Gastroesophageal sphincter (tissue), 4 donors: ENCODE data around the gene LRP1B. TPM values are rescaled to one million over a fixed set of nuclear protein-coding genes. Genes with fewer than 3 reads are reported as not detected.

Source experiments
- ATAC-seq: fragments of 150-250 bp; one replicate; pipeline ENCODE4 v1.9.1; 2016; ENCODE audit warnings: mild to moderate bottlenecking, moderate library complexity
- H3K27ac ChIP-seq, 4 donors: fragments of 200-600 bp; sonication (generic) in 3 of 4; 1 replicate in 3 of 4; 2 replicates in 1 of 4; pipeline ENCODE4 v1.5.1; 2016 to 2019
- H3K27me3 ChIP-seq: fragments of 200-600 bp; sonication (generic); one replicate; pipeline ENCODE4 v1.5.1; 2019
- H3K36me3 ChIP-seq, 2 donors: fragments of 200-600 bp; sonication (generic); one replicate each; pipeline ENCODE4 v1.5.1; 2019; ENCODE audit warnings: control low read depth in 1 of 2
- H3K4me1 ChIP-seq, 3 donors: fragments of 200-600 bp; sonication (generic); 1 replicate in 2 of 3; 2 replicates in 1 of 3; pipeline ENCODE4 v1.5.1; 2016 to 2019; ENCODE audit warnings: control low read depth in 2 of 3
- H3K4me3 ChIP-seq, 2 donors: fragments of 200-600 bp; sonication (generic); one replicate each; pipeline ENCODE4 v1.5.1; 2019; ENCODE audit warnings: mild to moderate bottlenecking in 1 of 2, moderate library complexity in 1 of 2
- H3K9me3 ChIP-seq, 3 donors: fragments of 200-600 bp; sonication (generic); one replicate each; pipeline ENCODE4 v1.5.1; 2017 to 2019; ENCODE audit warnings: control low read depth in 2 of 3
- EP300 ChIP-seq: sonication (generic); formaldehyde crosslinking; IDR thresholded peaks from one replicate; pipeline ENCODE4 v1.6.1; 2017; ENCODE audit warnings: antibody characterized with exemption, mild to moderate bottlenecking
- POLR2A ChIP-seq, 2 donors: fragments of 450-650 bp; IDR thresholded peaks; one replicate each; pipeline ENCODE4 v1.6.1; 2017; ENCODE audit warnings: antibody characterized with exemption in 2 of 2, mild to moderate bottlenecking in 2 of 2, moderate library complexity in 1 of 2
- POLR2AphosphoS5 ChIP-seq: sonication (generic); formaldehyde crosslinking; IDR thresholded peaks from one replicate; pipeline ENCODE4 v1.6.1; 2017; ENCODE audit warnings: antibody characterized with exemption
- WGBS, 2 donors: methylation state at CpG; one replicate each; pipeline ENCODE4 v1.1.5; 2018; ENCODE audit warnings: low coverage in 1 of 2; 5-methylcytosine and 5-hydroxymethylcytosine counted together
- total RNA-seq, 4 donors: library from RNA; depleted of rRNA; stranded (reverse); fragments of >200 nt; gene quantifications; one replicate each; pipeline ENCODE4 v1.1.0, GENCODE V29; 2016
- TF ChIP-seq, protein P1 (sequence below), 4 experiments: fragments of 200-600 bp in 2 of 4; fragments of 450-650 bp in 2 of 4; sonication (generic) in 1 of 4; IDR thresholded peaks; one replicate each; pipeline ENCODE4 v1.5.1; 2017 to 2019; ENCODE audit warnings: antibody characterized with exemption in 4 of 4, mild to moderate bottlenecking in 2 of 4, moderate library complexity in 2 of 4

The LRP1B gene
- total RNA-seq, 4 donors from 2014 or later: 0.27 to 20.7 (median 3.2) TPM

DNA sequence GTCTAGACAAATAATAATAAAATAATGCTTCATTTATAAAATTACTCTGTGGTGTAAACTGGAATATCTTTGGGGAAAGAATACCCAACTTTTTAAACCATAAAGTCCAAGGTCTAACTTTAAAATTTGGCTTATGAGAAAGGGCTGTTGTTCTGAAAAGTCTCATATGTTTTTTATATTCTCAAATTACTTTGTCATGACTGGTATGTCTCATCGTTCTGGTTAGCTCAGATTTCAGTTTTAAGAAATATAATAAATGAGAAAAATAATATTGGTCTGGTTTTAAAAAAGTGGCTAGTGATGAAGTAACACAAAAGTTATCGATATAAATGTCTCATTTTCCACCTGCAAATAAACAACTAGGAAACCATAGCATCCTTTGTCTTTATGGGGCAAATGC is 1658.1 kb downstream of the LRP1B start:
- no peak for ATAC-seq
- H3K36me3 ChIP-seq: no peaks in the 10 kb centered on the region
- no peaks in the 10 kb centered on the region for H3K27me3 ChIP-seq
- no peak overlapping the region for H3K27ac ChIP-seq
- WGBS, 2 donors: 63 to 70% methylated on average over 2 of the region's 2 CpGs
- no peaks in the 10 kb centered on the region for H3K4me1 ChIP-seq
- TF ChIP-seq POLR2AphosphoS5: no peak
- TF ChIP-seq EP300: no peak
- TF ChIP-seq, protein P1, sequence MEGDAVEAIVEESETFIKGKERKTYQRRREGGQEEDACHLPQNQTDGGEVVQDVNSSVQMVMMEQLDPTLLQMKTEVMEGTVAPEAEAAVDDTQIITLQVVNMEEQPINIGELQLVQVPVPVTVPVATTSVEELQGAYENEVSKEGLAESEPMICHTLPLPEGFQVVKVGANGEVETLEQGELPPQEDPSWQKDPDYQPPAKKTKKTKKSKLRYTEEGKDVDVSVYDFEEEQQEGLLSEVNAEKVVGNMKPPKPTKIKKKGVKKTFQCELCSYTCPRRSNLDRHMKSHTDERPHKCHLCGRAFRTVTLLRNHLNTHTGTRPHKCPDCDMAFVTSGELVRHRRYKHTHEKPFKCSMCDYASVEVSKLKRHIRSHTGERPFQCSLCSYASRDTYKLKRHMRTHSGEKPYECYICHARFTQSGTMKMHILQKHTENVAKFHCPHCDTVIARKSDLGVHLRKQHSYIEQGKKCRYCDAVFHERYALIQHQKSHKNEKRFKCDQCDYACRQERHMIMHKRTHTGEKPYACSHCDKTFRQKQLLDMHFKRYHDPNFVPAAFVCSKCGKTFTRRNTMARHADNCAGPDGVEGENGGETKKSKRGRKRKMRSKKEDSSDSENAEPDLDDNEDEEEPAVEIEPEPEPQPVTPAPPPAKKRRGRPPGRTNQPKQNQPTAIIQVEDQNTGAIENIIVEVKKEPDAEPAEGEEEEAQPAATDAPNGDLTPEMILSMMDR (IDR thresholded peaks at IDR 0.05): no peak
- no peak for TF ChIP-seq POLR2A (IDR thresholded peaks at IDR 0.05)
- H3K9me3 ChIP-seq: no peaks in the 10 kb centered on the region
- H3K4me3 ChIP-seq: no peak overlapping the region

- Histone ChIP-seq H3K4me3 (no peak overlapping the region), H3K36me3 (no peaks in the 10 kb centered on the region), H3K4me1 (no peaks in the 10 kb centered on the region), H3K27me3 (no peaks in the 10 kb centered on the region), H3K9me3 (no peaks in the 10 kb centered on the region), H3K27ac (no peak overlapping the region)
- no peak for ATAC-seq
- 40 to 83% methylated on average over 1 to 2 of the region's 2 CpGs for WGBS, 2 donors
- TF ChIP-seq POLR2A (IDR thresholded peaks at IDR 0.05) (no peak), POLR2AphosphoS5 (no peak)
- TF ChIP-seq, protein P1 (IDR thresholded peaks at IDR 0.05): no peak
Measured at GRCh38 chr2:140465301-140465700, 1665.5 kb downstream of the LRP1B start.

DNA sequence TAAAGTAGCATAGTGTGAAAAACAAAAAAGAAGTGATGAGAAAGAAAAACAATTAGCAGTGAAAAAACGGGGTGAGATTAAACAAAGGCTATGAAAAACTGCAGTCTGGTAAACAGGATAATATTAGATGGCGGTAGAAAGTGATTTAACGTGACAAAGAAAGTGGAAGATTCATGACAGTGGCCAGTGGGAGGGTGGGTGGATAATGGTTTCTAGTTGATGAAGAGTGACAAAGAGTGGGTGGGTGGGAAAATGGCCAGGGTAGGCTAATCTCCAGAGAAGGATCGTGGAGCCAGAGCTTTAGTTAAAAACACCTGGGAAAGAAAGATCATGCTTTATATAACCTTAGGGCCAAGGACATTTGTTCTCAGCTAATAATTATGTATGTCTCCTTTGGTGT is 1667.8 kb downstream of the LRP1B start:
- Histone ChIP-seq H3K4me1 (no peaks in the 10 kb centered on the region), H3K27ac (no peak overlapping the region), H3K4me3 (no peak overlapping the region), H3K9me3 (no peaks in the 10 kb centered on the region), H3K36me3 (no peaks in the 10 kb centered on the region), H3K27me3 (no peaks in the 10 kb centered on the region)
- TF ChIP-seq, protein P1 (IDR thresholded peaks at IDR 0.05): no peak
- no peak for TF ChIP-seq EP300
- ATAC-seq: no peak
- WGBS, 2 donors: 55 to 61% methylated on average over 3 to 4 of the region's 4 CpGs

DNA sequence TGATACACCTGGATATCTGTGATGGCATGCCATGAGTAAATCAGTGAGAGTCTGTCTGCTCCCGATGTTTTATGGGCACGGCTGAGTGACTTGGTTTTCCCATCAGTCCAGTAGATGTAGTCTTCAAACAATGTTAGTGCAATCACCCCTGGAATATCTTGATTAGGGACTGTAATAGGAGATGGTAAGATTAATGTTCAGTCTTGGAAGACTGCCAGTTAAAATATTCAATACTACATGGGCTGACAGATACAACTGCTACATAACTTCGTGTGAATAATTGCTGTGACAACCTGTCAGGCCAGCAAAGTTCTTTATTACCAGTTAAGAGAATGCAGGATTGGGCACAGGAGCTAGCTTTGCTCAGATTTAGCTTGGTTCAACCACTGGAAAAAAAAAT is 1673.3 kb downstream of the LRP1B start:
- Histone ChIP-seq H3K4me1 (no peaks in the 10 kb centered on the region), H3K27me3 (no peaks in the 10 kb centered on the region), H3K4me3 (no peak overlapping the region), H3K9me3 (no peaks in the 10 kb centered on the region), H3K36me3 (no peaks in the 10 kb centered on the region), H3K27ac (no peak overlapping the region)
- TF ChIP-seq, protein P1 (IDR thresholded peaks at IDR 0.05): no peak
- no peak for TF ChIP-seq POLR2AphosphoS5
- TF ChIP-seq EP300: no peak
- no peak for TF ChIP-seq POLR2A (IDR thresholded peaks at IDR 0.05)
- WGBS, 2 donors: 39 to 74% methylated on average over 3 of the region's 3 CpGs
- no peak for ATAC-seq

GRCh38 chr2:140455315-140455714 is 1675.5 kb downstream of the LRP1B start:
- Histone ChIP-seq H3K4me1 (no peaks in the 10 kb centered on the region), H3K27me3 (no peaks in the 10 kb centered on the region), H3K27ac (no peak overlapping the region), H3K9me3 (no peaks in the 10 kb centered on the region), H3K4me3 (no peak overlapping the region), H3K36me3 (no peaks in the 10 kb centered on the region)
- TF ChIP-seq POLR2AphosphoS5: no peak
- no peak for TF ChIP-seq EP300
- TF ChIP-seq, protein P1 (IDR thresholded peaks at IDR 0.05): no peak
- TF ChIP-seq POLR2A (IDR thresholded peaks at IDR 0.05): no peak
- no peak for ATAC-seq
- WGBS, 2 donors: 78 to 100% methylated on average over 1 of the region's 1 CpG
